Fibroblast of skin of right quadriceps (primary cell): ENCODE data around the gene RBM6.

ENCODE experiments used
- DNase-seq: peaks from one replicate; pipeline ENCODE4 v3.0.0-alpha.2; 2013

RBM6 gene

DNA sequence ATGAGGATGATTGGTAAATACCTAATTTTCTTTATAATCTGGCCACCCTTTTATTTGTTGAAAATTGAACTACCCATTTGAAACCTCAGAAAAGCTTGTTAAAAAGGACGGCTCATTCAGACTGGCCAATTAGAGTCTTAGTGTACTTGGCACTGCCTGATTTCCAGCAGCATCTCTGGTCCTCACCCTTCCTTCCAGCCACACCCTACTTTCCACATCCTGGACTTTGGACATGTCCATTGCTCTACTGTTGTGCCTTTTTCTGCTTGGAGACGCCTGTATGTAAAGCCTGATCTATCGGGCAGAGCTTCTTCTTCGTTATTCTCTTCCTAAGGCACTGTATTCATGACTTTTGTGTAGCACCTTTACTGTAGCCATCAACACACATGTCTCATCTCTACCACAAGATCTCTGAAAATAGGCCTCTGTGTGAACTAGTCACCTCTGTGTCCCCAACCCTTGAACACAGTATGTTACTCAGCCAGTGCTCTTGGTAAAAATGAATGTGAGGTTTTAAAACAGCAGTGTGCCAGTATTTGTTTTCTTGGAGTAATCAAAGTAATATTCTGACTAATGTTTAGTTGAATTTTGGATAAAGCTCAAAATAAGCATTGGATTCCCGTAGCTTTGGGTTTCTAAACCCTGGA is 155.5 kb downstream of the RBM6 start:
- DNase-seq = no peak

DNA sequence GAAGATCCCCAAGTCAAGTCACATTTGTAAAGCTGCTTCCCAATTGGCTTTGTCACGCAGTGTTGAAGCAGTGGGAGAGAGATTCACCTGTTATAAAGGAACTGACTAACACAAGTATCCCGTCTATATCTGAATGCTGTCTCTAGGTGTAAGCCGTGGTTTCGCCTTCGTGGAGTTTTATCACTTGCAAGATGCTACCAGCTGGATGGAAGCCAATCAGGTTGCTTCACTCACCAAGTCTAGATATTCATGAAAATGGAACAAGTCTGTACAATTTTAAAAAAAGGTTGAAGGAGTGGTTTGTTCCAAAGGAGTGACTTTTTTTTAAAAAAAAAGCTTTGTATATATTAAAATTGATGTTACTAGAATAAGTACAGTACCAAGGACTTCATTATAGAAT is 160.4 kb downstream of the RBM6 start:
- DNase-seq = no peak

DNA sequence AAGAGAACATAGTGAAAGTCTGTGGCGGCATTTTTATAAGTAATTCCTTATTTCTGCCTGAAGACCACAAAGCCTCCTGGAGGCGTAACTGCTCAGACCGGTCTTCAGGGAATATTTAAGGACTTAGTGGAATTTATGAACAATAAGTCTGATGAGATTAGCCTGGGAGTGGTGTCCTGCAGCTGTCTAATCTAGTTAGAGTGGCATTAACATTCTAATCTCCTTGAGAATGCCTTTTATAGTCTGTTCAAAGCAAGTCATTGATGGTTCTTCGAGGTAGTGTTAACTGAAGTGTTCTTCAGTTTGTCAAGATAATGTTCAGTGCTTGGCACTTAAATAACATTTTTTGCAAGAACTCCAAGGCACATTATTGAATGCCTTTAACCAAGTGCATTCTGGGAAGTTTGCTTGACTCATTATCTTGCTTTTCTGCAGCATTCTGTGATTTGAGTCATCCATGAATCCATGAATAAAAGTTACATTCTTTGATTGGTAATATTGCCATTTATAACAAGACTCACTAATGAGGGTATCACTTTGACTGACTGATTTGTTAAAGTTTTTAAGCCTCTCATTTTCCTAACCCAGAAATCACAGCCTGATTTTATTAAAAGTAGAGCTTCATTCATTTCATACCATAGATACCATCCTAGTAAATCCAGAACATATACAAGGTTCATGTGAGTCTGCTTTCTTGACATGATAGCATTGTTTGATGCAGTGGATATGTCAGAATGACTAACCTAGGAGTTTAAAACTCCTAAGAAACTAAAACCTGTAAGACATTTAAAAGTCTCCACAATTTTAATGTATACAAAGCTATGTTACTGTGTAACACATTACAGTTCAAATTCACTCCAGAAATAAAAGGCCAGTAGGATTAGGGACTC is 161.3 kb downstream of the RBM6 start:
- peak; percentile 31 for DNase-seq

DNA sequence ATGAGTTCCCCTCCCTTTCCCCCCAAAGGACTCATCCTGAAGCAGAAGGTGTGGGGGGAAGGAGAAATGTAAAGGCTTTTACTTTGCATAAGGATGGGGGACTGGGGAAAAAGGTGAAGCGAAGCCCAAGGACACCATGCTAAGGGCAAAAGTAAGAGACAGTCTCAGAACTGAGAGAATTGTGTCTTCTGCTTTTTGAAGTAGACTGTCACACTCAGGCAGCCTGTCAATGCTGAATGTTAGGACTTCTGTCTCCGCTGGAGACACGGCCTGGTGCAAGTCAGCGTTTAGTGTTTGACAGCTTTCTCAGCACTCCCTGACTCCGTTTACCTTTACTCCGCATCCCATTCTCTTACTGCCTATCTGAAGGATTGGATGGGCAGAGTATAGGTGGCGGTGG is 162.6 kb downstream of the RBM6 start:
- no peak for DNase-seq

DNA sequence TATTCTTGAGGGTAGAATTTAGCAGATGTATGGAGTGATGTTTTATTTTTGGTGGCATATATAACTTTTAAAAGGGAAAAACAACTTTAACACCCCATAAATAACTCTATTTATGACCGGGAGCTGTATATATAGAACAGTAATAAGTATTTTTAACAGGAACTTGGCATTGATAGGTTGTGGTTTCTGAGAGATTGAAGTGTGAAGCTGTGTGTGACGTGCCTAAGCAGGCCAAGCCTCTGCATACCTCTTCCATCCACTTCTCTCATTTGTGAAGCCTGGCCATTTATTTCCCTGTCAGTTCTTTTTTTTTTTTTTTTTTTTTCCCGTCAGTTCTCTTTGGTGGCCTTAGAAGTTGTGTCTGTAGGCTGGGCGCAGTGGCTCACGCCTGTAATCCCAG is 171.8 kb downstream of the RBM6 start:
- no peak for DNase-seq

DNA sequence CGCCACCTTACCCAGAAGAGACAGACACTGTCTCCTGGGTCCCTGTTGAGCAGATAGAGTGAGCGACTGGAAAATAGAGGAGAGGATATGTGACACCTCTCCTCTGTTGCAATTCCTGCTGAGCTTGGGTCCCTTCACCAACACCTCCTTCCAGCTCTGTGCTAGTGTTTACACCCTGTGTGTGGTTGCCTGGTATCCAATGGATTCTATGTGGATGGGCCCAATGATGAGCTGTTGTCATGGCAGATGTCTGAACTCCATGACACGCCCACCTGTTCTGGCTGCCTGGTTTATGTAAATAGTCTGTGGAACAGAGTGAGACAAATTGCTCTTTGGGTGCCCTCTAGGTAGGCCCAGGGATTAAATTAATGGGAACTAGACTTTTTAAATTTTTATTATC is 172.5 kb downstream of the RBM6 start:
- DNase-seq = no peak

DNA sequence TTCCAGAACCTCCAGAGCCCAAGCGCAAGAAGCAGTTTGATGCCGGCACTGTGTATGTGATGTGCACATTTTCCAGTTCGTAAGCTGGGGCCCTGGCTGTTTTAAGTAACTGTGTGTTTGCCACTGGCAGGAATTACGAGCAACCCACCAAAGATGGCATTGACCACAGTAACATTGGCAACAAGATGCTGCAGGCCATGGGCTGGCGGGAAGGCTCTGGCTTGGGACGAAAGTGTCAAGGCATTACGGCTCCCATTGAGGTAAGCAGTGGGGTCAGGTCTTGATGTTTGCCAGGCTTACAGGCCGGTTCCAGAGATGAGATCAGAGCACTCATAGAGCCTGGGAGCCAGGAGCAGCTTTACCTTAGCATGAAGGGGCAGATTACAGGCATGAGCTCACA is 177.2 kb downstream of the RBM6 start:
- DNase-seq = no peak

DNA sequence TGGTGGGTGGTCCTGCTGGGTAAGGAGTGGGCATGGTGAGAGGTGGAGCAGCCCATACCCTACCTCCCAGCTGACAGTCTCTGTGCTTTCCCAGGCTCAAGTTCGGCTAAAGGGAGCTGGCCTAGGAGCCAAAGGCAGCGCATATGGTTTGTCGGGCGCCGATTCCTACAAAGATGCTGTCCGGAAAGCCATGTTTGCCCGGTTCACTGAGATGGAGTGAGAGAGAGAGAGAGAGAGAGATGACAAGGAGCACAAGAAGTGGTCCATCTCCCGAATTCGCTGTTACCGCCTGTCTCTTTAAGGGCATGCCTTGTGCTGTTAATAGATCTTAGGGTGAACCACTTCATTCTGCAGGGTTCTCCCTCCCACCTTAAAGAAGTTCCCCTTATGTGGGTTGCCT is 178.3 kb downstream of the RBM6 start:
- DNase-seq = no peak

DNA sequence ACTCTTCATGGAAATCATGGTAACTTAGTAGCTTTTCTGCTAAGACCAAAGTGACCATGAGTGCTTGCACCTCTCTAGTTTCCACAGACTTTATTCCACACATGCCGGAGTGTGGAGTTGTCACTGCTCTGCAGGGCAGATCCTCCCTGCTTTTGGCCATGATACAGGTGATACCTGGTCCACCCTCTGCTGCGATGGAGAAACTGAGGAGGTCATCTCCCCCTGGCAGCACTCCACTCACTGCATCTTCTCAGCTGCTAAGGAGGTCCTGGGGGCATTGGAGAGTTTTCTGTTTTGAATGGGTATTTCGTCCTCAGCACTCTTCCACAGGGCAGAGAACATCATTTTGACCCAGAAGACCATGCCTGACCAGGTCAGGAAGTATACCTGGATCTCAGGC is 179.8 kb downstream of the RBM6 start:
- DNase-seq = no peak

DNA sequence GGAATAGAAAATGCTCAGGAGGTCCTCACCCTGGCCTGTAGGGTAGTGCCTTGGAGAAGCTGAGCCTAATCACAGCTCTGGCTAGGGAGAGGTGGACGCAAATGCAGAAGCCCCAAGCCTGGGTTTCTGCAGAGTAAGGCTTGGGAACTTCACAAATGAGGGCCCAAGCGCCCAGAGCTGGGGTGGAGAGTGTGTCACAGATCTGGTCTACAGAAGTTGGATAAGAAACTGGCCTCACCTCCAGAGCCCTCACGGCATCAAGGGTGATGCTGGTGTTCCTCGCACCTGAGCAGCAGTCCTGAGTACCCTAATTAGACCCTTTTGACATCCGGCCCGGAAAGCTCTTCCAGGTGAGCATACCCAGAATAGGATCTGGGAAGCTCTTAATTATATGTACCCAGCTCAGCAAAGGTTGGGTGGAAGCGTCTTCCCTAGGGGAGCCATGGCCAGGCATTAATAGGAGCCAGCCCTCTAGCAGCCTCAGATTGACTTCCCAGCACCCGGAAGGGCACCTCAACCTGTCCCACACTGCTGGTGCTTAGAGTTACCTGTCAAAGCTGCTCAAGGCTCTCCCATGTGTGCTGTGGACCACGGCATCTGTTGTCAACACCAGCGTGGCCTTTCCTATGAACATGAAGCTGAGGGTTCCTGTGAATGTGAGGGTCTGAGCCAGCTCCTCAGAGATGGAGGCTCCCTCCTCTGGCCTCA is 180.6 kb downstream of the RBM6 start:
- DNase-seq = no peak

DNA sequence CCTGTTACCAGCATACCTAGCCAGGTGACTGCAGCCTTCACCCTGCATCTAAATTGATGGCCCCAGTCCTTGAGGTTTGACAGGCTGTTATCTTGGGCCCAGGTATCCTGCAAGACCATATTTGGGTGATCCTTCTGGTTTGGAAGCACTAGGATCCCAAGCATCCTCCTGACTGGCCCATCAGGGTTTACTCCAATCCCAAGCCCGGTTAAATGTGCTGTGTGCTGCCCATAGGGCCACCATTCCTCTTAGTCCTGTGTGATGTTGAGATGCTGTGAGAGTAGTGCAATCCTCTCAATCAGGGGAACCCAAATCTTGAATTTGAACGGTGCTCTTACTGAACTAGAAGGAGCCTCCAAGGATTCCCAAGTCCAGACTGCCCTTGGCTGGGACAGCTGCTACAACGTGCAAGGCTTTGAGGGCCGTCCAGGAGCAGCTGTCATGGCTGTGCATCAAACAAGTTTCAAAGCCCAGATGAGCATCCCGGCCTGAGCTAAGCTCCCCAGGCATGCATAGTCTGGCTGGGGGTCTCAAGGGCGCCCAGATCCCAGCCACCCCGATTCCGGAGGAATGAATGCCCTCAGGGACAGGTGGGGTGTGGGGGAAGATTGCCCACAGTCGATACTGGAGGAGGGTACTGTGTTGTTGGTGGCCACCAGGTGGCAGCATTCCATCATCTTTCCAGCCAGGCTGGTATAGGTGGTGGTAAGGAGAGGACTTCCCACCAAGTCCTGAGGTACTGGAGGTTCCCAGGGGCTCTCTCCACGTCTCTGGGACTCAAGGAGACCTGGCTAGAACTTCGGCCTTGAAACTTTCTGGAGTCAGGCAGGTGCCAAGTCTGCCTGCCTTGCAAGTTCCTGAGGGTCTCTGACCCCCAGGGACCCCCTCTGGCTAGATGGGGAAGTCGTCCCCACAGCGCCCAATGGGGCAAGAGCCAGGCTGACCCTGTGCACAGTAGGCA is 181.4 kb downstream of the RBM6 start:
- DNase-seq = peak; percentile 72

DNA sequence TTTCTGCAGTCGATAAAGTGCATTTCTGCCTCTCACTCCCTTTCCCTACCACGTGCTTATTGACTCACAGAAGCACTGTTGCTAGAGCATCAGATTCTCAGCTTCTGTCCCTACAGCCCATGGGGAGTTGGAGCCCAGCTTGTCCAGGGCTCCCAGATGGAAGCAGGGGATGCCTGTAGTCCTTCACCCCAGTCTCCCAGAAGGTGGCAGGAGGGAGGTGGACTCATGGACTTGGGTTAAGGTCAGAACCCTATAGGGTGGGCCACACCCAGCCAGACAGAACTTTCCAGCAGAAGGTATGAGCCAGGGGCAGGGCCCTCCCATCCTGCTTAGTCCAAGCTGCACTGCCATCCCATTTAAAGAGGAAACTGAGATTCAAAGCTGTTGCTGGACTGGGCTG is 182.1 kb downstream of the RBM6 start:
- no peak for DNase-seq

DNA sequence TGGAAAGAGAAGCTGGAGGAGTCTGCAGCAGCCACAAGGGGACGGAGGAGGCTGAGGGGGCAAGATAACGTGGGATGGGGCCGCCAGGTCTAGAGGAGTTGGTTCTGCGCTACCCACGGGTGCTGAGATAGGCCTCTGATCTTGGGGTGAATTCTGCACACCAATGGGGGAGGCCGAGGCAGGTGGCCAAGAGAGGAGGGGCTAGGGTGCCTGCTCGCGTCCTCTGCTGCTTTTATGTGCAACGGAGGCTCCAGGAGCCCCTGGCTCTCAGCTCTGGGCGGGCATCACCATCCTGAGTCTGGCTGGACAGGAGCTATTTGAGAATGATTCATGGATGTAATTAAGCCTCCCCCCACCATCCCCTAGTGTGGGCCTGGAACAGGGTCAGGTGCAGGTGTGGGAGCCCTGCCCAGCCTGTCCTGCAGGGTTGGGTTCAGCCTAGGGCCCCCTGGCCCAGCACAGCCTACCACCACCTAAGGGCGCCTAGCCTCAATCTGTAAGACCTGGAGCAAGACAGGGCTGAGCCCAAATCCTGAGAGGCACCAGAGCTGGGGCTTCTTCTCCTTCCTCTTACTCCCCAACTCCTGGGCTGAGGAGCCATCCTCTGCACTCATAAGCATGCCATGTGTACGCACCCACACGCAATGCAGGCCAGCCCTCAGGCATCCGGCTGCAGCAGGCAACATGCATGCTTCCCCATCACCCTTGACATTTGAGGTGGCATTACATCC is 182.9 kb downstream of the RBM6 start:
- no peak for DNase-seq

DNA sequence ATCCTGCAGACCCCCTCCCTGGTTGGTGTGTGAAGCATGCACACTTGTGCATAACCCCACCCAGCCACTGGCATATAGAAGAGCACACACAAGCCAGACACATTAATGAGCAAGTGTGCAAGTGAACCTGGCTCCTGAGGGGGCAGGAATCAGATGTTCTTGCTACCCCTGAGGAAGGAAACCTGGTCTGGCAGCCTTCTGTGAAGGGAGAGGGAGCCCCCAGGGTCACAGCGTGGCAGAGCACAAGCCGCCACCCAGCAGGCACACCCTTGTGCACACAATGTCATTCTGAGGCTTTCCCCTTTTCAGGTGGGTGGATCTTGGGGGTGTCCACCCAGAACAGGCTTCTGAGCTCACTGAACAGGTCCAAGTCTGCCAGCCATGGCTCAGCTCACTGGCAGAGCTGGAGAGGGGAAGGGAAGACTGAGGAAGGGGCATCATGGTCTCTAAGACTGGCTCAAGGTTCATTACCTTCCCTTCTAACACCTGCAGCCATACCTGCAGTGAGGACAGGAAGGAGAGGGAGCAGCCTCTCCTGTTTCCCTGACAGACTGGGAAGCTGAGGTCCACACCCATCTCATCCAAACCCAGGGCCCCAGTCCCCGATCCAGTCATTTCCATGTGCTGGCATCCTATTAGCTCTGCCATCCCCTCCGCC is 183.6 kb downstream of the RBM6 start:
- no peak for DNase-seq

DNA sequence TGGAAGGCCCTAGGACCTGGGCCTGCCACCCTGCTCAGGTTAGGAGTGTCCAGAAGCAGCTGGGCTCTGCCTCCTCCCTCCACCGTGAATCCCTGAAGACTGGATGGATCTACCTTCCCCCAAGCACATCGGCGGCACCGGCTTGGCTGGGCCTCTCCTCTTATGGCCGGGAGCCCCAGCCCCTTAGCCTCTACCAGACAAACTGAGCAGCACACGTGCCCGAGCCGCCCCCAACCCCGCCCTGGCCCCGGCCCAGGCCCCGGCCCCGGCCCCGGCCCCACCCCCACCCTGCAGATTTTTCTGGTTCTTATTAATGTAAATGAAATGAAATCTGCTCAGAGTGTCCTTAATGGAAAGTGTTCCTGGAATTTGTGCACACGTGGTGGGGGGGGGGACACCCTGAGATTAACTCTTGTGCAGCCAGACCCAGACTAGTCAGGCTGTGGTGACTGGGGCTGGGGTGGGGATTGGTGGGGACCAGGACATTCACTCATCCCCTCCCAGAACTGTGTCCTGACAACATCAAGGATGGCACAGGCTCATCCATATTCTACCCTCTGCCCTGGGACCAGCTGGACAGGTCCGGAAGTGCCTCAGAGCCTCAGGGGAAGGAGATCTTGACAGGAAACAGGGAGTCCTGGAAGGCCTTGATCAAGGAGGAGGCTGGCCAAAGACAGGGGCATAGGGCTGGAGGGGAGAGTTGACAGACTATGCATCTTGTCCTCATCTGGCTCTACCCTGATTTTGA is 184.3 kb downstream of the RBM6 start:
- no peak for DNase-seq

DNA sequence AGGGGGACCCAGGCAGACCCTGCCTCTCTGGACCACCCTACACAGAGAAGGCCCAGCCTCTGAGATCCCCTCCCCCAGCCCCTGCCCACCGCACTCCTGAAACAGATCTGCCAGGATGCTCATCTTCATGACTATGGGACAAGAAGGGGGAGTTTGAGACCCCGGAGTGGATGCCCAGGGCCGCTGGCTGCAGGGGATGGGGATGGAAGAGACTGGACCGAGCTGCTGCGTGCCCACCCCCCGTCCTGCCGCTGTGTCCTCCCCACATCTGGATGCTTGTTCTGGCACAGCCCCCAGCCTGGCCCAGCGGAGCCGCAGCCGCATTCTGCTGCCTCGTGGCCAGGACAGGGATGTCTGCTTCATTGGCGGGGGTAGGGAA is 184.8 kb downstream of the RBM6 start:
- no peak for DNase-seq

DNA sequence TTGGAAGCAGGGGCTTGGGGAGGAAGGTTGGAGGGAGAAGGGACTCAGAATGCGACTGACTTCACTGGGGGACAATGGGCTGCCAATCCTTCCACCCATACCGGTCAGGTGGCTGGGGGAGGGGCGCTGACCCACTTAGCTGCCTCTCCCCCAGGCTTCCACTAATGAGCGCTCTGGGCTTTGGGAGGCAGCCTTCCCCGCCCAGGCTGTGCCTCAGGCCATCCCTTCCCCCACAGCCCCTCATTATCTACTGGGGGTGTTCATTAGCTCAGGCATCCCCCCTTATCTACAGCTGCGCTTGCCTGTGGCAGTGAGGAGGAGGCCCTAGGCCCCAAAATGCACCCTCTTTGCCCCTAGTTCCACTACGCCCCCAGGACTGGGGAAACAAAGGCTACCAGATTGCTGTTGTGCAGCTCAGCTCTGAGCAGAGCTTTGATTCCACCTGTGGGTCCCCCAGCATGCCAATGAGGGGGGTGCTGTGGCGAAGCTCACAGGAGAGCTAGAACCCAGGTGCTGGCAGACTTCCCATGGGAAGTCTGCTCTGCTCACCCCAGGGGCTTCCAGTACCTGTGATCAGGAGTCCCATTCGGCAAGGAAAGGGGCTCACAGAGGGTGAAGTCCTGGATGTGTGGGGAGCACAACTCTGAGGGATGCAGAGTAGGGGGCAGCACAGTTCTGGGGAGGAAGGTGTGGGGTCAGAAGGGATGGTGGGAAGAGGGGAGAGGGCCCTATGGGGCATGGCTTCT is 185.8 kb downstream of the RBM6 start:
- no peak for DNase-seq

DNA sequence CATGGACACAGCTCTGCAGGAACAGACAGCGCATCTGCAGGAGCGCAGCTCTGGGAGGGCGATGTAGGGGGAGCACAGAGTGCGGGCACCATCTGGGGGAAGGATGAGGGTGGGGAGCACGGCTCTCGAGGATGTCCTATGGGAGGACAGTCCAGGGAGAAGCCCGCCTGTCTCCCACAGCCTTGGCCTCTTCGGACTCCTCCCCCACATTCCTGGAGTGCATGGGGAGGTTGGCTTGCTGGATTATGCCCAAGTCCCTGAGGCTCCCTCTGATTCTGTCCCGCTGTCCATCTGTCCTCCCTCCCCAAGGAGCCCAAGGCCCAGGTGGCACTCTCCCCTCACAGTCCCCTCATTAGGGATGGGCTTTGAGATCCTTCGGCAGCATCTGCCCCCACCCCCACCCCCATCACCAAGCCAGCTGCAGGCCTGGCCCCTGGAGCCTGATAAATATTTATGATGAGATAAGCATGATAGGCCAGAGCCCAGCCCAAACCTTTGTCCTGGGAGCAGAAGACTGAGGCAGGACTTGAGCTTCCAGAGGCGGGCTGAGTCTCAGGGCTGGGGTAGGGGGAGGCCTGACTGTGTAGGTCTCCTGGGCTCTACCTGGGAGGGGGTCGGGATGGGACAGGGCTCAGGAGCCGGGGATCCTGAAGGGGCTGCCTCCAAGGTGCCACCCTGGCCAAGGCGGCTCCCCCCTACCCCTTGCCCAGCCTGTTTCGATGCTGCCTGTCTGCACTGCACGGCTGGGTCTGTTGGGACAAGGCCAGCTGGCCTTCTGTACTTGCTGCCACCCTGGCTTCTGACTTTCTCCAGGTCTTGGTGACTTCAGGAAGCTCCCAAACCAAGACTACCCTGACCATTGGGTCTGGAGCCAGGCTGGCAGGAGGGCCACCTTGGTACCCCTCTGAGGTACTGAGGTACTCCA is 186.6 kb downstream of the RBM6 start:
- DNase-seq = peak; percentile 34
